Measurements from ENCODE around the gene ACSL1. TPM values are rescaled to one million over a fixed set of nuclear protein-coding genes. Genes with fewer than 3 reads are reported as not detected.
A peak's percentile ranks its signal among the peaks of the same experiment; 100 is the strongest.
"Not testable (repeated sequence)": the region's sequence is repeated elsewhere in the genome, so short reads cannot be mapped to it uniquely, and the experiment has no call there.

ACSL1 gene
- total RNA-seq, 1 donor from 2014 or later = 6.4 TPM

- H3K9me3 Mint-ChIP-seq (ENCODE audit: low read depth) = peaks cover 3% of the 10 kb centered on the region
- H3K4me3 Mint-ChIP-seq (ENCODE audit: low read depth) = no peak overlapping the region
- H3K36me3 Mint-ChIP-seq (ENCODE audit: insufficient read depth) = peaks cover 3% of the 10 kb centered on the region
- H3K27ac Mint-ChIP-seq = no peak overlapping the region
- no peak for DNase-seq (ENCODE audit: low spot score, unreplicated experiment)
- peaks cover 19% of the 10 kb centered on the region for H3K27me3 Mint-ChIP-seq
- no peaks in the 10 kb centered on the region for H3K4me1 Mint-ChIP-seq (ENCODE audit: low read depth)
- no peak for TF ChIP-seq CTCF (IDR thresholded peaks at IDR 0.05; ENCODE audit: unreplicated experiment)
Observed at GRCh38 chr4:184782731-184783373, 42.9 kb downstream of the ACSL1 start.

GRCh38 chr4:184779160-184779559, 46.6 kb downstream of the ACSL1 start:
- H3K27ac Mint-ChIP-seq; H3K36me3 Mint-ChIP-seq (ENCODE audit: insufficient read depth); H3K9me3 Mint-ChIP-seq (ENCODE audit: low read depth); DNase-seq (ENCODE audit: low spot score, unreplicated experiment); H3K4me3 Mint-ChIP-seq (ENCODE audit: low read depth): not testable (repeated sequence)
- Mint-ChIP-seq H3K27me3 (peaks cover 42% of the 10 kb centered on the region), H3K4me1 (ENCODE audit: low read depth) (peaks cover 12% of the 10 kb centered on the region)

- Mint-ChIP-seq H3K9me3 (ENCODE audit: low read depth) (peaks cover 3% of the 10 kb centered on the region), H3K36me3 (ENCODE audit: insufficient read depth) (peaks cover 3% of the 10 kb centered on the region), H3K27ac (peak overlapping the region; percentile 69)
Observed at GRCh38 chr4:184778325-184778724, 47.4 kb downstream of the ACSL1 start.

GRCh38 chr4:184776821-184777220, 48.9 kb downstream of the ACSL1 start:
- Mint-ChIP-seq H3K4me3 (ENCODE audit: low read depth) (no peak overlapping the region), H3K27me3 (peaks cover 38% of the 10 kb centered on the region), H3K27ac (no peak overlapping the region), H3K36me3 (ENCODE audit: insufficient read depth) (peaks cover 3% of the 10 kb centered on the region), H3K4me1 (ENCODE audit: low read depth) (peaks cover 12% of the 10 kb centered on the region), H3K9me3 (ENCODE audit: low read depth) (peaks cover 3% of the 10 kb centered on the region)
- no peak for DNase-seq (ENCODE audit: low spot score, unreplicated experiment)
- TF ChIP-seq CTCF (IDR thresholded peaks at IDR 0.05; ENCODE audit: unreplicated experiment) = no peak

More at GRCh38 chr4:184778325-184778724, 47.4 kb downstream of the ACSL1 start:
- no peak for DNase-seq (ENCODE audit: low spot score, unreplicated experiment)
- Mint-ChIP-seq H3K4me3 (ENCODE audit: low read depth) (no peak overlapping the region), H3K27me3 (peaks cover 45% of the 10 kb centered on the region), H3K4me1 (ENCODE audit: low read depth) (peaks cover 12% of the 10 kb centered on the region)
- TF ChIP-seq CTCF (IDR thresholded peaks at IDR 0.05; ENCODE audit: unreplicated experiment) = no peak

- no peak overlapping the region for H3K4me3 Mint-ChIP-seq (ENCODE audit: low read depth)
- peaks cover 3% of the 10 kb centered on the region for H3K36me3 Mint-ChIP-seq (ENCODE audit: insufficient read depth)
- DNase-seq (ENCODE audit: low spot score, unreplicated experiment) = no peak
- no peak for TF ChIP-seq CTCF (IDR thresholded peaks at IDR 0.05; ENCODE audit: unreplicated experiment)
- peaks cover 3% of the 10 kb centered on the region for H3K9me3 Mint-ChIP-seq (ENCODE audit: low read depth)
- no peak overlapping the region for H3K27ac Mint-ChIP-seq
- peaks cover 12% of the 10 kb centered on the region for H3K4me1 Mint-ChIP-seq (ENCODE audit: low read depth)
- H3K27me3 Mint-ChIP-seq = peaks cover 38% of the 10 kb centered on the region
Observed at GRCh38 chr4:184775854-184776555, 49.8 kb downstream of the ACSL1 start.
